ENCODE measurements around the gene MTHFD2L.

The MTHFD2L gene

DNA sequence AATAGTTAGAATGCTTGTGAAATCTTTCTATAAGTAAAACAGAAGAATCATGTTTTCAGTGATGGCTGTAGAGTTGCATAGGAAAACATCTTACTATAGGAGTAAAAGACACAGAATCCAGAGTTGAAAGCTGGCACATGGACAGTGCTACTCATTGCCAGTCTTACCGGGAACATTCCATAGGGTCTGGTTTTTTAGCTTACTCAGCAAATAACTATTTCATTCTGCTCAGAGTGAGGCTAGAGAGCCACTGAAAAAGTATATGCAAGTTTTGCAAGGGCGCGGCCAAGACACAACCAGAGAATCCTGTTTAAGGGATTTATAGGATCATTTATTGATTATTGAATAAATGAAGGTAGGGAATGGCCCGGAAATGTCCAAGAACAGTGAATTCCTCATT is 60.3 kb downstream of the MTHFD2L start:
- no peaks in the 10 kb centered on the region for H3F3A ChIP-seq (ENCODE audit: insufficient read depth)
- no peak overlapping the region for H3K27ac ChIP-seq (ENCODE audit: low read depth, low read length)
- TF ChIP-seq EZH2phosphoT487 (conservative IDR thresholded peaks at IDR 0.05; ENCODE audit: low read length) (no peak), CTCF (IDR thresholded peaks at IDR 0.05; ENCODE audit: insufficient read depth, low read length, poor library complexity, severe bottlenecking) (no peak)
- H3K79me2 ChIP-seq (ENCODE audit: insufficient read depth, low read length) = no peaks in the 10 kb centered on the region
- no peaks in the 10 kb centered on the region for H4K20me1 ChIP-seq (ENCODE audit: low read depth, low read length)
- H3K9ac ChIP-seq (ENCODE audit: low read length) = no peak overlapping the region
- no peaks in the 10 kb centered on the region for H3K9me2 ChIP-seq (replicated peaks; ENCODE audit: insufficient read depth, low read length)
- H2AFZ ChIP-seq (ENCODE audit: low read depth, low read length, severe bottlenecking) = no peak overlapping the region
- no peaks in the 10 kb centered on the region for H3K36me3 ChIP-seq (ENCODE audit: low read length)
- H3K4me2 ChIP-seq (ENCODE audit: low read depth, low read length, poor library complexity, severe bottlenecking) = no peak overlapping the region
- no peaks in the 10 kb centered on the region for H3K9me3 ChIP-seq (ENCODE audit: insufficient read depth, low read length)
- no peaks in the 10 kb centered on the region for H3K27me3 ChIP-seq (ENCODE audit: low read length)
- H3K4me3 ChIP-seq (ENCODE audit: insufficient read depth, low read length, poor library complexity, severe bottlenecking) = no peak overlapping the region

GRCh38 chr4:74219240-74219639 is 61.3 kb downstream of the MTHFD2L start:
- Histone ChIP-seq H2AFZ (ENCODE audit: low read depth, low read length, severe bottlenecking) (no peak overlapping the region), H3K4me2 (ENCODE audit: low read depth, low read length, poor library complexity, severe bottlenecking) (no peak overlapping the region), H3K36me3 (ENCODE audit: low read length) (no peaks in the 10 kb centered on the region), H3K27ac (ENCODE audit: low read depth, low read length) (no peak overlapping the region), H3K9me3 (ENCODE audit: insufficient read depth, low read length) (no peaks in the 10 kb centered on the region), H4K20me1 (ENCODE audit: low read depth, low read length) (no peaks in the 10 kb centered on the region), H3K4me3 (ENCODE audit: insufficient read depth, low read length, poor library complexity, severe bottlenecking) (no peak overlapping the region), H3F3A (ENCODE audit: insufficient read depth) (no peaks in the 10 kb centered on the region), H3K27me3 (ENCODE audit: low read length) (no peaks in the 10 kb centered on the region), H3K79me2 (ENCODE audit: insufficient read depth, low read length) (no peaks in the 10 kb centered on the region), H3K9ac (ENCODE audit: low read length) (no peak overlapping the region), H3K9me2 (replicated peaks; ENCODE audit: insufficient read depth, low read length) (no peaks in the 10 kb centered on the region)
- no peak for TF ChIP-seq EZH2phosphoT487 (conservative IDR thresholded peaks at IDR 0.05; ENCODE audit: low read length)
- no peak for TF ChIP-seq CTCF (IDR thresholded peaks at IDR 0.05; ENCODE audit: insufficient read depth, low read length, poor library complexity, severe bottlenecking)

DNA sequence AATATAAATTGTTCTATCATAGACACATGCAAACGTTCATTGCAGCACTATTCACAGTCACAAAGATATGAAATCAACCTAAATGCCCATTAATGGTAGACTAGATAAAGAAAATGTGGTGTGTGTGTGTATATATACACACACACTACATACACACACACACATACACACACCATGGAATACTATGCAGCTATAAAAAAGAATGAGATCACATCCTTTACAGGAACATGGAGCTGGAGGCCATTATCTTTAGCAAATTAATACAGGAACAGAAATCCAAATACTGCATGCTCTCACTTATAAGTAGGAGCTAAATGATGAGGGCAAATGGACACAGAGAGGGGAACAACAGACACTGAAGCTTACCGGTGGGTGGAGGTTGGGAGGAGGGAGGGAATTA is 65.2 kb downstream of the MTHFD2L start:
- H3K4me3 ChIP-seq (ENCODE audit: insufficient read depth, low read length, poor library complexity, severe bottlenecking) = no peak overlapping the region
- H3K9ac ChIP-seq (ENCODE audit: low read length) = no peak overlapping the region
- no peaks in the 10 kb centered on the region for H3K27me3 ChIP-seq (ENCODE audit: low read length)
- H3K4me2 ChIP-seq (ENCODE audit: low read depth, low read length, poor library complexity, severe bottlenecking) = no peak overlapping the region
- no peaks in the 10 kb centered on the region for H3K9me2 ChIP-seq (replicated peaks; ENCODE audit: insufficient read depth, low read length)
- H2AFZ ChIP-seq (ENCODE audit: low read depth, low read length, severe bottlenecking) = no peak overlapping the region
- no peak overlapping the region for H3K27ac ChIP-seq (ENCODE audit: low read depth, low read length)
- no peak for TF ChIP-seq CTCF (IDR thresholded peaks at IDR 0.05; ENCODE audit: insufficient read depth, low read length, poor library complexity, severe bottlenecking)
- no peak for TF ChIP-seq EZH2phosphoT487 (conservative IDR thresholded peaks at IDR 0.05; ENCODE audit: low read length)
- H3K9me3 ChIP-seq (ENCODE audit: insufficient read depth, low read length) = no peaks in the 10 kb centered on the region
- H3F3A ChIP-seq (ENCODE audit: insufficient read depth) = no peaks in the 10 kb centered on the region
- no peaks in the 10 kb centered on the region for H3K36me3 ChIP-seq (ENCODE audit: low read length)
- no peaks in the 10 kb centered on the region for H3K79me2 ChIP-seq (ENCODE audit: insufficient read depth, low read length)
- H4K20me1 ChIP-seq (ENCODE audit: low read depth, low read length) = no peaks in the 10 kb centered on the region

GRCh38 chr4:74223801-74224200 is 65.9 kb downstream of the MTHFD2L start:
- H3K4me3 ChIP-seq (ENCODE audit: insufficient read depth, low read length, poor library complexity, severe bottlenecking) = no peak overlapping the region
- no peak overlapping the region for H3K4me2 ChIP-seq (ENCODE audit: low read depth, low read length, poor library complexity, severe bottlenecking)
- no peaks in the 10 kb centered on the region for H3K9me2 ChIP-seq (replicated peaks; ENCODE audit: insufficient read depth, low read length)
- TF ChIP-seq CTCF (IDR thresholded peaks at IDR 0.05; ENCODE audit: insufficient read depth, low read length, poor library complexity, severe bottlenecking) (no peak), EZH2phosphoT487 (conservative IDR thresholded peaks at IDR 0.05; ENCODE audit: low read length) (no peak)
- H3K36me3 ChIP-seq (ENCODE audit: low read length) = no peaks in the 10 kb centered on the region
- no peak overlapping the region for H3K27ac ChIP-seq (ENCODE audit: low read depth, low read length)
- H3K9me3 ChIP-seq (ENCODE audit: insufficient read depth, low read length) = no peaks in the 10 kb centered on the region
- H3K79me2 ChIP-seq (ENCODE audit: insufficient read depth, low read length) = no peaks in the 10 kb centered on the region
- no peaks in the 10 kb centered on the region for H4K20me1 ChIP-seq (ENCODE audit: low read depth, low read length)
- H3K9ac ChIP-seq (ENCODE audit: low read length) = no peak overlapping the region
- H3F3A ChIP-seq (ENCODE audit: insufficient read depth) = no peaks in the 10 kb centered on the region
- no peaks in the 10 kb centered on the region for H3K27me3 ChIP-seq (ENCODE audit: low read length)
- no peak overlapping the region for H2AFZ ChIP-seq (ENCODE audit: low read depth, low read length, severe bottlenecking)
